Kidney capillary endothelial cell (primary cell): ENCODE data around the gene MEGF11.
"Not testable (repeated sequence)": the region's sequence is repeated elsewhere in the genome, so short reads cannot be mapped to it uniquely, and the experiment has no call there.

Experiments
- DNase-seq: peaks from one replicate; pipeline ENCODE4 v3.0.0-alpha.2; 2018; ENCODE audit warnings: low spot score

The MEGF11 gene

GRCh38 chr15:65885668-65886218 lies 367.8 kb downstream of the MEGF11 start:
- no peak for DNase-seq

- DNase-seq = no peak
These were observed 369.0 kb downstream of the MEGF11 start for GRCh38 chr15:65884511-65884910.

- no peak for DNase-seq
These were observed 370.0 kb downstream of the MEGF11 start for GRCh38 chr15:65883571-65883970.

- DNase-seq = no peak
These were observed 371.6 kb downstream of the MEGF11 start for GRCh38 chr15:65881766-65882434.

GRCh38 chr15:65877749-65878148 lies 375.8 kb downstream of the MEGF11 start:
- no peak for DNase-seq

GRCh38 chr15:65875458-65875857 lies 378.1 kb downstream of the MEGF11 start:
- no peak for DNase-seq

GRCh38 chr15:65873256-65873655 lies 380.3 kb downstream of the MEGF11 start:
- no peak for DNase-seq

GRCh38 chr15:65872596-65872995 lies 381.0 kb downstream of the MEGF11 start:
- DNase-seq = peak; percentile 14

GRCh38 chr15:65871886-65872285 lies 381.7 kb downstream of the MEGF11 start:
- not testable (repeated sequence) for DNase-seq

- DNase-seq = peak; percentile 53
These were observed 382.5 kb downstream of the MEGF11 start for GRCh38 chr15:65870889-65871533.

GRCh38 chr15:65869954-65870871 lies 383.3 kb downstream of the MEGF11 start:
- DNase-seq = peak; percentile 52

- DNase-seq = peak; percentile 98
These were observed 384.2 kb downstream of the MEGF11 start, which contains the start of gene RAB11A for GRCh38 chr15:65869126-65869953. TSS of gene RAB11A (plus strand) at chr15:65869491. CDS start at chr15:65869586, 95 bp downstream.

GRCh38 chr15:65868546-65869125 lies 384.9 kb downstream of the MEGF11 start:
- no peak for DNase-seq

- not testable (repeated sequence) for DNase-seq
These were observed 385.6 kb downstream of the MEGF11 start for GRCh38 chr15:65867933-65868332.

GRCh38 chr15:65867244-65867643 lies 386.3 kb downstream of the MEGF11 start:
- DNase-seq = no peak

GRCh38 chr15:65863106-65863505 lies 390.4 kb downstream of the MEGF11 start:
- no peak for DNase-seq

- peak; percentile 63 for DNase-seq
These were observed 390.9 kb downstream of the MEGF11 start for GRCh38 chr15:65862682-65863081.

GRCh38 chr15:65857718-65858402 lies 395.7 kb downstream of the MEGF11 start:
- no peak for DNase-seq

GRCh38 chr15:65856821-65857455 lies 396.6 kb downstream of the MEGF11 start:
- no peak for DNase-seq

- DNase-seq = no peak
These were observed 401.6 kb downstream of the MEGF11 start for GRCh38 chr15:65851981-65852380.
